GM23338 (cell line): ENCODE results near the gene CORO2A. TPM values are rescaled to one million over a fixed set of nuclear protein-coding genes. Genes with fewer than 3 reads are reported as not detected.

Experiments
- ATAC-seq: fragments of 200-7000 bp; cut with Tn5 transposase; 3 replicates; pipeline ENCODE4 v1.9.1; 2020
- DNase-seq: peaks from one replicate; pipeline ENCODE4 v3.0.0-alpha.2; 2015; ENCODE audit warnings: low spot score
- H2AFZ ChIP-seq: fragments of 200-600 bp; sonication (generic); 2 replicates; pipeline ENCODE4 v1.8.0; 2016; ENCODE audit warnings: antibody characterized with exemption, mild to moderate bottlenecking, moderate library complexity
- H3F3A ChIP-seq: fragments of 200-600 bp; sonication (generic); replicated peaks from 2 replicates; pipeline ENCODE4 v1.8.0; 2017; ENCODE audit warnings: antibody characterized with exemption, mixed run types, low read depth
- H3K27ac ChIP-seq: fragments of 200-600 bp; sonication (generic); 2 replicates; pipeline ENCODE4 v1.6.1; 2016; ENCODE audit warnings: low read depth
- H3K27me3 ChIP-seq: fragments of 200-600 bp; sonication (generic); 2 replicates; pipeline ENCODE4 v1.8.0; 2016; ENCODE audit warnings: mild to moderate bottlenecking, mixed run types, moderate library complexity; ENCODE audit not compliant: insufficient read depth
- H3K36me3 ChIP-seq: fragments of 200-600 bp; sonication (generic); 2 replicates; pipeline ENCODE4 v1.8.0; 2016; ENCODE audit warnings: mild to moderate bottlenecking; ENCODE audit not compliant: insufficient read depth
- H3K4me1 ChIP-seq: fragments of 200-600 bp; sonication (generic); 2 replicates; pipeline ENCODE4 v1.8.0; 2016; ENCODE audit warnings: mild to moderate bottlenecking, moderate library complexity; ENCODE audit not compliant: insufficient read depth
- H3K4me2 ChIP-seq: fragments of 200-600 bp; sonication (generic); 2 replicates; pipeline ENCODE4 v1.7.1; 2017; ENCODE audit warnings: mixed run types
- H3K4me3 ChIP-seq: fragments of 200-600 bp; sonication (generic); 2 replicates; pipeline ENCODE4 v1.6.1; 2016; ENCODE audit warnings: mixed run types
- H3K79me2 ChIP-seq: fragments of 200-600 bp; sonication (generic); replicated peaks from 2 replicates; pipeline ENCODE4 v1.8.0; 2017; ENCODE audit warnings: mild to moderate bottlenecking; ENCODE audit not compliant: insufficient read depth
- H3K9me2 ChIP-seq: fragments of 200-600 bp; sonication (generic); 2 replicates; pipeline ENCODE4 v1.8.0; 2017; ENCODE audit not compliant: insufficient read depth
- H4K20me1 ChIP-seq: fragments of 200-600 bp; sonication (generic); replicated peaks from 2 replicates; pipeline ENCODE4 v1.8.0; 2017; ENCODE audit warnings: mild to moderate bottlenecking; ENCODE audit not compliant: insufficient read depth
- H3K27ac Mint-ChIP-seq: 2 replicates; pipeline ENCODE4 v1.8.0; 2020; ENCODE audit warnings: inconsistent platforms, mild to moderate bottlenecking, moderate library complexity, mixed read lengths
- H3K27me3 Mint-ChIP-seq: 3 replicates; pipeline ENCODE4 v1.8.0; 2022; ENCODE audit warnings: low read depth, mild to moderate bottlenecking, moderate library complexity, mixed read lengths, inconsistent platforms; ENCODE audit not compliant: insufficient read depth, poor library complexity
- H3K36me3 Mint-ChIP-seq: 3 replicates; pipeline ENCODE4 v1.8.0; 2021; ENCODE audit warnings: low read depth, mild to moderate bottlenecking, inconsistent platforms, moderate library complexity, mixed read lengths
- H3K4me1 Mint-ChIP-seq: 3 replicates; pipeline ENCODE4 v1.8.0; 2020; ENCODE audit warnings: mild to moderate bottlenecking, inconsistent platforms, mixed read lengths
- H3K4me3 Mint-ChIP-seq: 3 replicates; pipeline ENCODE4 v1.8.0; 2021; ENCODE audit warnings: moderate library complexity, mild to moderate bottlenecking, inconsistent platforms, mixed read lengths
- H3K9me3 Mint-ChIP-seq: 3 replicates; pipeline ENCODE4 v1.8.0; 2020; ENCODE audit warnings: moderate library complexity, mild to moderate bottlenecking, inconsistent platforms, mixed read lengths
- CREB1 ChIP-seq: fragments of 250-450 bp; sonication (Bioruptor Pico); IDR thresholded peaks from 2 replicates; pipeline ENCODE4 v1.5.0; 2020; ENCODE audit warnings: low read depth, mild to moderate bottlenecking, moderate library complexity
- CTCF ChIP-seq, 2 experiments: fragments of 200-600 bp in 1 of 2; sonication (generic) in 1 of 2; conservative IDR thresholded peaks; 2 replicates each; pipeline versions ENCODE4 v1.5.1 to v1.6.1; 2016 to 2017; ENCODE audit warnings: antibody characterized with exemption in 2 of 2, low read depth in 2 of 2, mild to moderate bottlenecking in 2 of 2, moderate library complexity in 1 of 2
- ETS1 ChIP-seq: IDR thresholded peaks from 2 replicates; pipeline ENCODE4 v1.6.1; 2016; ENCODE audit warnings: antibody characterized with exemption
- EZH2 ChIP-seq: fragments of 200-600 bp; sonication (generic); IDR thresholded peaks from one replicate; pipeline ENCODE4 v1.8.0; 2017; ENCODE audit warnings: antibody characterized with exemption, mild to moderate bottlenecking, low read depth; ENCODE audit not compliant: unreplicated experiment
- EZH2phosphoT487 ChIP-seq: fragments of 200-600 bp; sonication (generic); IDR thresholded peaks from one replicate; pipeline ENCODE4 v1.8.1; 2018; ENCODE audit warnings: antibody characterized with exemption; ENCODE audit not compliant: unreplicated experiment
- JUNB ChIP-seq: IDR thresholded peaks from one replicate; pipeline ENCODE4 v1.6.1; 2016; ENCODE audit warnings: antibody characterized with exemption; ENCODE audit not compliant: unreplicated experiment
- NANOG ChIP-seq: IDR thresholded peaks from 2 replicates; pipeline ENCODE4 v1.6.1; 2016; ENCODE audit warnings: antibody characterized with exemption, borderline replicate concordance
- POLR2AphosphoS5 ChIP-seq: IDR thresholded peaks from 2 replicates; pipeline ENCODE4 v1.6.1; 2016; ENCODE audit warnings: antibody characterized with exemption, low read depth
- REST ChIP-seq: IDR thresholded peaks from one replicate; pipeline ENCODE4 v1.6.1; 2018; ENCODE audit warnings: antibody characterized with exemption; ENCODE audit not compliant: unreplicated experiment
- STAT1 ChIP-seq: IDR thresholded peaks from one replicate; pipeline ENCODE4 v1.6.1; 2016; ENCODE audit warnings: antibody characterized with exemption; ENCODE audit not compliant: unreplicated experiment
- ZNF331 ChIP-seq: fragments of 250-450 bp; sonication (Bioruptor Pico); IDR thresholded peaks from 2 replicates; pipeline ENCODE4 v1.5.0; 2020; ENCODE audit warnings: low read depth, mild to moderate bottlenecking, moderate library complexity
- polyA plus RNA-seq: library from polyadenylated mRNA; unstranded; fragments of >200 nt; fragmentation: Nextera tagmentation; extraction: Ambion mirVana; gene quantifications from 2 replicates; pipeline ENCODE4 v1.2.1, GENCODE V29; 2016
- total RNA-seq: library from RNA; depleted of rRNA; stranded (reverse); fragments of >200 nt; shearing (Covaris generic); gene quantifications from 2 replicates; pipeline ENCODE4 v1.2.3, GENCODE V29; 2014

Gene CORO2A
- total and polyA plus RNA-seq, 2 experiments from 2014 or later = 12.9 to 27.6 TPM

DNA sequence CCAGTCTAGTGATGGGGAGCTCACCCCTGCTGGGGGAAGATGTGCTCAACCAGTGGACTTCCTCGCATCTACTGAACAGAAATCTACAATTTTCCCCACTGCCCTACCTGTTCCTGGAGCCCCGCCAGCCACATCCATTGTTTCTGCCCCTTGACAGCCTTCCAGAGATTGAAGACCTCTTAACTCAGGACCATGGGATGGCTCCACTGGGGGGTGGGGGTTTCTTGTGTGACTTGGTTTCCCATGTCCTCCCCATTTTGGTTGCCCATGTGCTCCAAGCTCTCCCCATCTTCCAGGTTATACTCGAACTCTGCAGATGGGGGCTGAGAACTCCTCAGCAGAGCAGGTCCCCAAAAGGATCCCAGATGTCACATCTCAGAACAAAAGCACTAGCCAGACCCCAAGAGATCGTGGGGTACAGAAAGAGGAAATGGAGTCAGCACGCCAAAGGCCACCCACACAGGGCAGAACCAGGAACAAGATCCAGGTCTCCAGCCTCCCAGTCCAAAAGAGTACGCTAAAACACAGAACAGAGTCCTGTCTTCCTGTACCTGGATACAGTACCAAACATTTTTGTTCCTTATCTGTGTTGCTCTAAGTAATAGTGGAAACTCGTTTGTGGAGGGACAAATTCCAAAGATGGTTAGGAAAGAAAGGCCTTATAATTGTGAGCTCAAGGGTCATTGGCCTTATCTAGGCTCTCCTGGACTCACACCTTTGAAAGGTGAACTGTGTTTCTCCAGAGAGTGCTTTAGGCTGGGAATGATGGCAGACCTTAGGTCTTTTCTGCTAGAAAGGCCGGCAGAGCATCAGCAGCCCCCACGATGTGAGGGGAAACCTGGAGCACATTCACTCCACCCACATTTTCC lies 15.8 kb downstream of the CORO2A start:
- H3K27ac Mint-ChIP-seq = no peak overlapping the region

DNA sequence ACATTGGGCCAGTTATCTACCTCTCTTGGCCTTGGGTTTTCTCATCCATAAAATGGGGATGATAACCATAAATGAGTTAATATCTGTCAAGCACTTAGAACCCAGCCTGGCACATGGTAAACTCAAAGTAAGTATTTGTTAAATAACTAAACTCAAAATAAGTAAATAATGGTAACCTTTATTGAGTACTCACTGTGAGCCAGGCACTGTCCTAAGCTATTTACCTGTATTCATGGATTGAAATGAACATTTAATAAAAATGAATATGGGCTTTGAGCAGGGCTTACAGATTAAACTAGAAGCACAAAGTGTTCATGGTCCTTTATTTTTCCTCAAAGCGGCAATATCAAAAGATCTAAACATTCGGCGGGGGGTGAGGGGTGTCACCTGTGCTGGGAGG lies 16.7 kb downstream of the CORO2A start:
- no peak overlapping the region for H3K27ac Mint-ChIP-seq
- peaks cover 62% of the 10 kb centered on the region for H3K4me1 Mint-ChIP-seq
- H3K36me3 Mint-ChIP-seq = no peaks in the 10 kb centered on the region

More for the DNA sequence above, 15.8 kb downstream of the CORO2A start:
- TF ChIP-seq EZH2phosphoT487 = no peak
- TF ChIP-seq POLR2AphosphoS5 = no peak
- TF ChIP-seq NANOG = no peak
- no peak for TF ChIP-seq ETS1
- TF ChIP-seq CREB1 (CRISPR knock-in tag) = no peak
- Histone ChIP-seq H2AFZ (no peak overlapping the region), H3F3A (peaks cover 6% of the 10 kb centered on the region; the same call in 1 of the 2 replicates), H3K4me2 (no peak overlapping the region), H3K9me2 (no peaks in the 10 kb centered on the region), H3K4me1 (peaks cover 23% of the 10 kb centered on the region), H3K27ac (no peak overlapping the region), H4K20me1 (peaks cover 6% of the 10 kb centered on the region; the same call in 1 of the 2 replicates), H3K36me3 (no peaks in the 10 kb centered on the region), H3K27me3 (no peaks in the 10 kb centered on the region), H3K4me3 (no peak overlapping the region), H3K79me2 (peaks cover 30% of the 10 kb centered on the region)
- no peaks in the 10 kb centered on the region for H3K9me3 Mint-ChIP-seq
- peaks cover 10% of the 10 kb centered on the region for H3K27me3 Mint-ChIP-seq
- H3K4me3 Mint-ChIP-seq = no peak overlapping the region
- no peak for ATAC-seq
- H3K36me3 Mint-ChIP-seq = no peaks in the 10 kb centered on the region
- DNase-seq = no peak
- peaks cover 57% of the 10 kb centered on the region for H3K4me1 Mint-ChIP-seq

More for the DNA sequence above, 16.7 kb downstream of the CORO2A start:
- H3K9me2 ChIP-seq = no peaks in the 10 kb centered on the region
- Mint-ChIP-seq H3K27me3 (peaks cover 10% of the 10 kb centered on the region), H3K4me3 (no peak overlapping the region), H3K9me3 (no peaks in the 10 kb centered on the region)
- H3K79me2 ChIP-seq = peaks cover 35% of the 10 kb centered on the region
- H3K27ac ChIP-seq = no peak overlapping the region
- H3K4me1 ChIP-seq = peaks cover 29% of the 10 kb centered on the region
- TF ChIP-seq REST (no peak), CTCF (conservative IDR thresholded peaks at IDR 0.05; ENCODE audit: low read depth in 2 of 2) (no peak), CREB1 (CRISPR knock-in tag) (no peak), EZH2 (no peak), ETS1 (no peak), JUNB (no peak), STAT1 (no peak), POLR2AphosphoS5 (no peak), EZH2phosphoT487 (no peak), ZNF331 (CRISPR knock-in tag) (no peak), NANOG (no peak)
- H3K4me3 ChIP-seq = no peak overlapping the region
- no peak overlapping the region for H3K4me2 ChIP-seq
- no peaks in the 10 kb centered on the region for H3K27me3 ChIP-seq
- no peak overlapping the region for H2AFZ ChIP-seq
- H3K36me3 ChIP-seq = no peaks in the 10 kb centered on the region
- H3F3A ChIP-seq = peaks cover 6% of the 10 kb centered on the region; the same call in 1 of the 2 replicates
- H4K20me1 ChIP-seq = peaks cover 6% of the 10 kb centered on the region; the same call in 1 of the 2 replicates
- ATAC-seq = no peak
- no peak for DNase-seq
